CD14-positive monocyte (primary cell): ENCODE measurements around the gene PIERCE2. TPM values are rescaled to one million over a fixed set of nuclear protein-coding genes. Genes with fewer than 3 reads are reported as not detected.

Experiments
- DNase-seq, 3 donors: peaks; one replicate each; pipeline ENCODE4 v3.0.0-alpha.2; 2011 to 2022
- H2AFZ ChIP-seq: 2 replicates; pipeline ENCODE4 v1.6.0; 2012; ENCODE audit warnings: mild to moderate bottlenecking, low read depth, low read length, inconsistent platforms; ENCODE audit not compliant: insufficient read depth, poor library complexity, severe bottlenecking
- H3K27ac ChIP-seq, 2 donors: 1 replicate in 1 of 2; 2 replicates in 1 of 2; pipeline ENCODE4 v1.5.1; 2012 to 2013; ENCODE audit warnings: low read length in 2 of 2, control low read depth in 1 of 2, inconsistent platforms in 1 of 2, low read depth in 1 of 2, mild to moderate bottlenecking in 1 of 2
- H3K27me3 ChIP-seq, 2 donors: one replicate each; pipeline versions ENCODE4 v1.6.0 to v1.6.1; 2011 to 2013; ENCODE audit warnings: low read length in 2 of 2; ENCODE audit not compliant: control insufficient read depth in 2 of 2, insufficient read depth in 2 of 2
- H3K36me3 ChIP-seq, 2 donors: replicated peaks in 1 of 2; 1 replicate in 1 of 2; 2 replicates in 1 of 2; pipeline versions ENCODE4 v1.5.1 to v1.6.1; 2012 to 2013; ENCODE audit warnings: low read length in 2 of 2, control low read depth in 1 of 2, inconsistent platforms in 1 of 2, mild to moderate bottlenecking in 1 of 2; ENCODE audit not compliant: insufficient read depth in 2 of 2, control insufficient read depth in 1 of 2
- H3K4me1 ChIP-seq, 2 donors: 1 replicate in 1 of 2; 2 replicates in 1 of 2; pipeline versions ENCODE4 v1.5.1 to v1.6.1; 2012 to 2013; ENCODE audit warnings: low read length in 2 of 2, control low read depth in 1 of 2, inconsistent platforms in 1 of 2, mild to moderate bottlenecking in 1 of 2, moderate library complexity in 1 of 2; ENCODE audit not compliant: insufficient read depth in 2 of 2, control insufficient read depth in 1 of 2
- H3K4me2 ChIP-seq: replicated peaks from 2 replicates; pipeline ENCODE3; 2012; ENCODE audit warnings: low read length, moderate library complexity, mild to moderate bottlenecking; ENCODE audit not compliant: poor library complexity, severe bottlenecking; ENCODE audit errors: extremely low read depth
- H3K4me3 ChIP-seq, 3 experiments: fragments of 200-600 bp in 1 of 3; sonication (generic) in 1 of 3; replicated peaks in 1 of 3; 1 replicate in 2 of 3; 2 replicates in 1 of 3; pipeline ENCODE4 v1.5.1; 2011 to 2013; ENCODE audit warnings: low read length in 3 of 3, mild to moderate bottlenecking in 3 of 3, control low read depth in 2 of 3, low read depth in 2 of 3, inconsistent platforms in 1 of 3, moderate library complexity in 1 of 3
- H3K79me2 ChIP-seq: 2 replicates; pipeline ENCODE4 v1.6.0; 2012; ENCODE audit warnings: mild to moderate bottlenecking, control low read depth, inconsistent platforms, low read length, moderate library complexity; ENCODE audit not compliant: insufficient read depth
- H3K9ac ChIP-seq: 2 replicates; pipeline ENCODE4 v1.6.0; 2017; ENCODE audit warnings: low read length, mild to moderate bottlenecking; ENCODE audit not compliant: insufficient read depth, poor library complexity, severe bottlenecking
- H3K9me3 ChIP-seq, 2 donors: replicated peaks in 1 of 2; 1 replicate in 1 of 2; 2 replicates in 1 of 2; pipeline versions ENCODE4 v1.5.1 to v1.6.1; 2012 to 2013; ENCODE audit warnings: low read length in 2 of 2, control low read depth in 1 of 2; ENCODE audit not compliant: control insufficient read depth in 1 of 2, insufficient read depth in 1 of 2
- H4K20me1 ChIP-seq: 2 replicates; pipeline ENCODE4 v1.6.0; 2012; ENCODE audit warnings: mild to moderate bottlenecking, low read length, control low read depth, moderate library complexity; ENCODE audit not compliant: insufficient read depth
- H3K27ac Mint-ChIP-seq, 7 donors: one replicate each; pipeline ENCODE4 v1.8.0; 2020; ENCODE audit warnings: mild to moderate bottlenecking in 7 of 7, mixed read lengths in 7 of 7, moderate library complexity in 6 of 7, inconsistent platforms in 2 of 7
- H3K27me3 Mint-ChIP-seq, 3 donors: one replicate each; pipeline ENCODE4 v1.8.0; 2021 to 2022; ENCODE audit warnings: low read depth in 3 of 3, mild to moderate bottlenecking in 3 of 3, mixed read lengths in 3 of 3, moderate library complexity in 3 of 3, inconsistent platforms in 1 of 3
- H3K36me3 Mint-ChIP-seq, 2 donors: one replicate each; pipeline ENCODE4 v1.8.0; 2020; ENCODE audit warnings: mixed read lengths in 2 of 2, inconsistent platforms in 1 of 2, mild to moderate bottlenecking in 1 of 2
- H3K4me1 Mint-ChIP-seq: one replicate; pipeline ENCODE4 v1.8.0; 2020; ENCODE audit warnings: mild to moderate bottlenecking, mixed read lengths
- H3K4me3 Mint-ChIP-seq, 2 donors: one replicate each; pipeline ENCODE4 v1.8.0; 2020; ENCODE audit warnings: mild to moderate bottlenecking in 2 of 2, mixed read lengths in 2 of 2, moderate library complexity in 1 of 2
- H3K9me3 Mint-ChIP-seq, 7 donors: one replicate each; pipeline ENCODE4 v1.8.0; 2020 to 2022; ENCODE audit warnings: mixed read lengths in 7 of 7, mild to moderate bottlenecking in 6 of 7, moderate library complexity in 6 of 7, inconsistent platforms in 2 of 7
- WGBS: methylation state at CpG from one replicate; pipeline ENCODE4 v1.1.5; 2013; ENCODE audit warnings: missing lambda C conversion rate; ENCODE audit not compliant: insufficient coverage; 5-methylcytosine and 5-hydroxymethylcytosine counted together
- intact Hi-C, 2 donors: fragments of 100-400 bp; cut with micrococcal nuclease; formaldehyde crosslinking; loops; one replicate each; pipeline versions ENCODE4 v1.15.0 to v1.15.1; 2023
- polyA plus RNA-seq, 3 donors: library from polyadenylated mRNA; depleted of rRNA in 1 of 3; unstranded in 2 of 3; stranded (reverse) in 1 of 3; fragments of 300-500 nt in 2 of 3; fragments of >200 nt in 1 of 3; fragmentation: Illumina TruSeq in 2 of 3; gene quantifications; 1 replicate in 2 of 3; 2 replicates in 1 of 3; pipeline ENCODE4 v1.2.3, GENCODE V29; 2012 to 2021
- TF ChIP-seq, protein P1 (sequence below): fragments of 200-600 bp; IDR thresholded peaks from one replicate; pipeline ENCODE4 v1.8.0; 2022; ENCODE audit warnings: antibody characterized with exemption, mild to moderate bottlenecking

PIERCE2 gene
- polyA plus RNA-seq, 3 donors, result 0.13 to 1.3 (median 0.61) TPM

DNA sequence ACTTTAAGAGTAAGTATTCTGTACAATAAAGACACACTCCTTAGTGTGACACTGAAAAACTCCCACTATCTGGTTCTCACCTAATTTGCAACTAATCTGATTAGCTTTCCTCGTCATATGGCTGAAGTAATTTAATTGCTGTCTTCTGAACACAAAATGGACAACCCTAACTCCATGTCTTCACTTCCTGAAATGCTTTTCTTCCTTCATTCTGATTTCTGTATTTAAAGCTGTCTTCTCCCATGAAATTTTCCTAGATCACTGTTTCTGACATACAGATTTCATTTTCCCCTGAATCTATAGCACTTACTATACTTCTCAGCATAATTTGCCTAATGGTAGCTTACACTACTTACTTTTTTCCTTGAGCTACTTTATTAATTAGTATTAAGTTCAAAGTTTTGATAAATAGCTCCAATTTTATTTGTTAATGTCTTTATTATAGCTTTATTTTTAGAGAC lies 6.5 kb upstream of the PIERCE2 start:
- H3K4me1 ChIP-seq, result peaks cover 53 to 70% of the 10 kb centered on the region in 2 donors
- H2AFZ ChIP-seq, result peak overlapping the region; percentile 48
- intact Hi-C loops, result loop anchor here in 1 of 2 donors (10.0 kb wide), 2 partner anchors 77 to 177 kb away; no protein-coding TSS in a partner anchor
- H3K27me3 ChIP-seq, result no peaks in the 10 kb centered on the region
- peak overlapping the region; percentile 82 to 84 for H3K27ac ChIP-seq
- H3K4me3 Mint-ChIP-seq, result no peak overlapping the region
- H3K9me3 Mint-ChIP-seq, result peaks cover 0 to 8% (median 0%) of the 10 kb centered on the region in 7 donors
- H3K4me1 Mint-ChIP-seq, result peaks cover 82% of the 10 kb centered on the region
- H3K4me3 ChIP-seq, result peak overlapping the region in 1 of 3 experiments; percentile 48
- DNase-seq, result peak in 1 of 3 donors; percentile 6
- peaks cover 20 to 23% of the 10 kb centered on the region in 2 donors for H3K36me3 Mint-ChIP-seq
- TF ChIP-seq, protein P1, sequence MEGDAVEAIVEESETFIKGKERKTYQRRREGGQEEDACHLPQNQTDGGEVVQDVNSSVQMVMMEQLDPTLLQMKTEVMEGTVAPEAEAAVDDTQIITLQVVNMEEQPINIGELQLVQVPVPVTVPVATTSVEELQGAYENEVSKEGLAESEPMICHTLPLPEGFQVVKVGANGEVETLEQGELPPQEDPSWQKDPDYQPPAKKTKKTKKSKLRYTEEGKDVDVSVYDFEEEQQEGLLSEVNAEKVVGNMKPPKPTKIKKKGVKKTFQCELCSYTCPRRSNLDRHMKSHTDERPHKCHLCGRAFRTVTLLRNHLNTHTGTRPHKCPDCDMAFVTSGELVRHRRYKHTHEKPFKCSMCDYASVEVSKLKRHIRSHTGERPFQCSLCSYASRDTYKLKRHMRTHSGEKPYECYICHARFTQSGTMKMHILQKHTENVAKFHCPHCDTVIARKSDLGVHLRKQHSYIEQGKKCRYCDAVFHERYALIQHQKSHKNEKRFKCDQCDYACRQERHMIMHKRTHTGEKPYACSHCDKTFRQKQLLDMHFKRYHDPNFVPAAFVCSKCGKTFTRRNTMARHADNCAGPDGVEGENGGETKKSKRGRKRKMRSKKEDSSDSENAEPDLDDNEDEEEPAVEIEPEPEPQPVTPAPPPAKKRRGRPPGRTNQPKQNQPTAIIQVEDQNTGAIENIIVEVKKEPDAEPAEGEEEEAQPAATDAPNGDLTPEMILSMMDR, result no peak
- WGBS, result 14% methylated on average over 1 of the region's 1 CpG
- H3K9me3 ChIP-seq, result no peaks in the 10 kb centered on the region
- H3K9ac ChIP-seq, result no peak overlapping the region
- H3K27ac Mint-ChIP-seq, result peak overlapping the region; percentile 74 to 93 (median 90)
- H3K4me2 ChIP-seq, result peak overlapping the region; percentile 66
- peaks cover 0 to 1% (median 0%) of the 10 kb centered on the region in 3 donors for H3K27me3 Mint-ChIP-seq
- H3K79me2 ChIP-seq, result peaks cover 91% of the 10 kb centered on the region
- peaks cover 0 to 28% of the 10 kb centered on the region in 2 donors for H3K36me3 ChIP-seq
- peaks cover 5% of the 10 kb centered on the region for H4K20me1 ChIP-seq

DNA sequence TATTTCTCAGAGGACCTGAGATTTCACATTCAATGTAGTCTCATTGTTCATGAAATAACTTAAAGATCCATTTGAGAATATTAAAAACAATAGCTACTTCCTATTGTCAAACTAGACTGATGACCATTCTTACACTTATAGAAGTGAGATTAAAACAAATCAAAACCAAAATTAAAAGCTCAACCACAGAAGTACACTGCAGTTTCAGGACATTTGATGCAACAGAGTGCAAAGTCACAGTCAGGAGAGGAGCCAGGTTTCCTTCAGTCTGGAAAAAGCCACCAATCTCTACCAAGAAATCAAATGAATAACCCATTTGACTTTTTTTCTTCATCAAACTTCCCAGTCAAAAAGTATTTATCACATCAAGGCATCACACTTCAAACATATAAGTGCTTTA lies 5.6 kb upstream of the PIERCE2 start:
- Mint-ChIP-seq H3K4me1 (peaks cover 81% of the 10 kb centered on the region), H3K27me3 (peaks cover 0 to under 1% (median 0%) of the 10 kb centered on the region in 3 donors), H3K4me3 (peak overlapping the region; percentile 4 to 71), H3K36me3 (peaks cover 14 to 15% of the 10 kb centered on the region in 2 donors), H3K9me3 (peaks cover 0 to 2% (median 0%) of the 10 kb centered on the region in 7 donors), H3K27ac (peak overlapping the region; percentile 74 to 93 (median 90))
- Histone ChIP-seq H3K79me2 (peaks cover 91% of the 10 kb centered on the region), H3K36me3 (peaks cover 0 to 21% of the 10 kb centered on the region in 2 donors), H3K27me3 (no peaks in the 10 kb centered on the region), H3K9me3 (no peaks in the 10 kb centered on the region), H4K20me1 (peaks cover 5% of the 10 kb centered on the region), H3K4me2 (peak overlapping the region; percentile 66), H3K9ac (peak overlapping the region; percentile 19), H2AFZ (no peak overlapping the region), H3K4me3 (peak overlapping the region in 1 of 3 experiments; percentile 48), H3K4me1 (peaks cover 60 to 73% of the 10 kb centered on the region in 2 donors), H3K27ac (peak overlapping the region; percentile 82 to 84)
- TF ChIP-seq, protein P1, result no peak
- intact Hi-C loops, result loop anchor here in 1 of 2 donors (10.0 kb wide), 2 partner anchors 78 to 178 kb away; no protein-coding TSS in a partner anchor
- no peak for DNase-seq
